SU-DHL-6 (cell line): Measurements from ENCODE around the gene TSC22D4.

Experiments
- H2AFZ ChIP-seq: fragments of 200-600 bp; sonication (generic); 2 replicates; pipeline ENCODE4 v1.6.1; 2014; ENCODE audit warnings: low read depth, mild to moderate bottlenecking, moderate library complexity, mixed read lengths, antibody characterized with exemption, low read length; ENCODE audit not compliant: severe bottlenecking
- H3F3A ChIP-seq: fragments of 200-600 bp; shearing (Covaris generic); 2 replicates; pipeline ENCODE4 v1.6.0; 2016; ENCODE audit warnings: antibody characterized with exemption, mild to moderate bottlenecking; ENCODE audit not compliant: insufficient read depth
- H3K27ac ChIP-seq: fragments of 200-600 bp; sonication (generic); 2 replicates; pipeline ENCODE4 v1.5.1; 2016; ENCODE audit warnings: low read depth, mild to moderate bottlenecking, low read length, moderate library complexity, mixed read lengths
- H3K27me3 ChIP-seq: fragments of 200-600 bp; sonication (generic), shearing (Covaris generic); 2 replicates; pipeline ENCODE4 v1.6.0; 2014; ENCODE audit warnings: mild to moderate bottlenecking, low read length
- H3K36me3 ChIP-seq: fragments of 200-600 bp; sonication (generic); 2 replicates; pipeline ENCODE4 v1.6.1; 2014; ENCODE audit warnings: mild to moderate bottlenecking, low read length, mixed read lengths
- H3K4me2 ChIP-seq: fragments of 300-600, 200-600 bp; shearing (Covaris generic), sonication (generic); 2 replicates; pipeline ENCODE4 v1.6.0; 2014; ENCODE audit warnings: low read length, low read depth, mild to moderate bottlenecking; ENCODE audit not compliant: poor library complexity, severe bottlenecking
- H3K4me3 ChIP-seq: fragments of 200-600 bp; sonication (generic); 2 replicates; pipeline ENCODE4 v1.5.1; 2014; ENCODE audit warnings: antibody characterized with exemption, low read length, mild to moderate bottlenecking, mixed read lengths; ENCODE audit not compliant: insufficient read depth, poor library complexity, severe bottlenecking
- H3K79me2 ChIP-seq: fragments of 200-600 bp; sonication (generic); 2 replicates; pipeline ENCODE4 v1.6.1; 2014; ENCODE audit warnings: mild to moderate bottlenecking, low read length, moderate library complexity; ENCODE audit not compliant: insufficient read depth
- H3K9ac ChIP-seq: fragments of 200-600 bp; sonication (generic); 2 replicates; pipeline ENCODE4 v1.7.0; 2014; ENCODE audit warnings: mild to moderate bottlenecking, low read length
- H3K9me2 ChIP-seq: fragments of 200-600 bp; sonication (generic); replicated peaks from 2 replicates; pipeline ENCODE4 v1.6.1; 2014; ENCODE audit warnings: low read length; ENCODE audit not compliant: insufficient read depth
- H3K9me3 ChIP-seq: fragments of 200-600 bp; sonication (generic); 2 replicates; pipeline ENCODE4 v1.6.1; 2014; ENCODE audit warnings: low read length, mixed read lengths; ENCODE audit not compliant: insufficient read depth
- H4K20me1 ChIP-seq: fragments of 200-600 bp; sonication (generic); 2 replicates; pipeline ENCODE4 v1.6.1; 2014; ENCODE audit warnings: low read depth, mild to moderate bottlenecking, antibody characterized with exemption, low read length, moderate library complexity, mixed read lengths
- EZH2phosphoT487 ChIP-seq: fragments of 200-600 bp; sonication (generic), shearing (Covaris generic); conservative IDR thresholded peaks from 2 replicates; pipeline ENCODE4 v1.6.1; 2018; ENCODE audit warnings: mild to moderate bottlenecking, antibody characterized with exemption, low read length, moderate library complexity, mixed read lengths
- TF ChIP-seq, protein P1 (sequence below): fragments of 200-600 bp; sonication (generic); IDR thresholded peaks from one replicate; pipeline ENCODE4 v1.5.1; 2017; ENCODE audit warnings: antibody characterized with exemption, mild to moderate bottlenecking, low read length, moderate library complexity; ENCODE audit not compliant: insufficient read depth, poor library complexity, severe bottlenecking

TSC22D4 gene

DNA sequence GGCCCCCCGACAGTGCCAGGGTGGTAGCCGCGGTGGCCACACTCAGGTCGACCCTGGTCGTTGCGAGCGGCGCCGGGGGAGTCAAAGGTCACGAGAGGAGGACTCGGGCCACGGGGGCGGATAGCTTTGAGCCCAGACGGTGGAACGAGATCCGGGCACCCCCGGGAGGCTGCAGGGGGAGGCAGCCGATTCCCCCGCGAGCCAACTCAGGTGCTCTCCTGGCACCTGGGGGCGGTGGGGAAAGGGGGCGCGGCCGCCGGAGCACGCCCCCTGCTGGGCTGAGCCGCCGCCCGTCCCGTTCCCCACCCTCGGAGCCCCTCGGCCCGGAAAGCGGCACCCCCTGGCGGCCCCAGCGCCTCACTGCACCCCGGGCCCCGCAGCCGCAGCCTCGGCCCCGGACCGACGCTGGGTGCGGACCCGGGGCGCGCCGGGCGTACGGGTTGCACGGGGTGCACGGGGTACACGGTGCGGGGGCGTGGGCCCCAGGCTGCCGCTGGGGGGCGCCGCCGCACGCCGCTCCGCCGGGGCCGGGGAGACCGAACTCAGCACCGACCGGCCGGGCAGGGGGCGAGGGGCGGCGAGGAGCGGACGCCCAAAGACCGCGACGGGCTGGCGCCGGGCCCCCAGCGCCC, 4.2 kb upstream of the TSC22D4 start:
- Histone ChIP-seq H3K4me3 (peak overlapping the region; percentile 57), H3K9ac (peak overlapping the region; percentile 50), H3K9me2 (no peaks in the 10 kb centered on the region), H3K36me3 (no peaks in the 10 kb centered on the region), H3K27ac (no peak overlapping the region), H3K9me3 (no peaks in the 10 kb centered on the region), H3K27me3 (no peaks in the 10 kb centered on the region), H2AFZ (peak overlapping the region; percentile 90), H4K20me1 (no peaks in the 10 kb centered on the region), H3K79me2 (0 out of 2 replicates have a peak, but pooled peaks cover 7% of the 10 kb centered on the region), H3F3A (peaks cover 9% of the 10 kb centered on the region; the same call in 1 of the 2 replicates), H3K4me2 (peak overlapping the region; percentile 67)
- no peak for TF ChIP-seq EZH2phosphoT487
- TF ChIP-seq, protein P1, sequence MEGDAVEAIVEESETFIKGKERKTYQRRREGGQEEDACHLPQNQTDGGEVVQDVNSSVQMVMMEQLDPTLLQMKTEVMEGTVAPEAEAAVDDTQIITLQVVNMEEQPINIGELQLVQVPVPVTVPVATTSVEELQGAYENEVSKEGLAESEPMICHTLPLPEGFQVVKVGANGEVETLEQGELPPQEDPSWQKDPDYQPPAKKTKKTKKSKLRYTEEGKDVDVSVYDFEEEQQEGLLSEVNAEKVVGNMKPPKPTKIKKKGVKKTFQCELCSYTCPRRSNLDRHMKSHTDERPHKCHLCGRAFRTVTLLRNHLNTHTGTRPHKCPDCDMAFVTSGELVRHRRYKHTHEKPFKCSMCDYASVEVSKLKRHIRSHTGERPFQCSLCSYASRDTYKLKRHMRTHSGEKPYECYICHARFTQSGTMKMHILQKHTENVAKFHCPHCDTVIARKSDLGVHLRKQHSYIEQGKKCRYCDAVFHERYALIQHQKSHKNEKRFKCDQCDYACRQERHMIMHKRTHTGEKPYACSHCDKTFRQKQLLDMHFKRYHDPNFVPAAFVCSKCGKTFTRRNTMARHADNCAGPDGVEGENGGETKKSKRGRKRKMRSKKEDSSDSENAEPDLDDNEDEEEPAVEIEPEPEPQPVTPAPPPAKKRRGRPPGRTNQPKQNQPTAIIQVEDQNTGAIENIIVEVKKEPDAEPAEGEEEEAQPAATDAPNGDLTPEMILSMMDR = peak; percentile 98

DNA sequence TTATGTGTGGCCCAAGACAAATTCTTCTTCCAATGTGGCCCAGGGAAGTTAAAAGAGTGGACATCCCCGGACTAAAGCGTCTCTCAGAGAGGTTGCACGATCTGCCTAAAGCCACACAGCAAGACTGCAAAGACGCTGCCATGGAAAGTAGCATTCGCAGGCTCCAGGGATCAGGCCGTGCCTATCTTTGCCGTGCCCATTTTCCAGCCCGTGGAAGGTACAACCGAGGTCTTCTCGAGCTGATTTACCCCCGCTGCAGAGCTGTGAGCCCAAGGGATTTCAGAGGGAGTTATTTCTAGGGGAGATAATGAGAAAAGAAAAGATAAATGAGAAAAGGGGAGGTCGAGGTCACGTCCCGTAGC, 3.7 kb upstream of the TSC22D4 start:
- no peaks in the 10 kb centered on the region for H3K9me2 ChIP-seq
- H3K4me2 ChIP-seq = peak overlapping the region; percentile 67
- H3K9me3 ChIP-seq = no peaks in the 10 kb centered on the region
- H4K20me1 ChIP-seq = no peaks in the 10 kb centered on the region
- H3K27ac ChIP-seq = no peak overlapping the region
- peaks cover 7% of the 10 kb centered on the region; the same call in 1 of the 2 replicates for H3K79me2 ChIP-seq
- no peaks in the 10 kb centered on the region for H3K36me3 ChIP-seq
- no peaks in the 10 kb centered on the region for H3K27me3 ChIP-seq
- peak overlapping the region; percentile 50 for H3K9ac ChIP-seq
- peak overlapping the region; percentile 90 for H2AFZ ChIP-seq
- TF ChIP-seq, protein P1 = no peak
- no peak for TF ChIP-seq EZH2phosphoT487
- H3F3A ChIP-seq = peaks cover 9% of the 10 kb centered on the region; the same call in 1 of the 2 replicates
- H3K4me3 ChIP-seq = peak overlapping the region; percentile 57

DNA sequence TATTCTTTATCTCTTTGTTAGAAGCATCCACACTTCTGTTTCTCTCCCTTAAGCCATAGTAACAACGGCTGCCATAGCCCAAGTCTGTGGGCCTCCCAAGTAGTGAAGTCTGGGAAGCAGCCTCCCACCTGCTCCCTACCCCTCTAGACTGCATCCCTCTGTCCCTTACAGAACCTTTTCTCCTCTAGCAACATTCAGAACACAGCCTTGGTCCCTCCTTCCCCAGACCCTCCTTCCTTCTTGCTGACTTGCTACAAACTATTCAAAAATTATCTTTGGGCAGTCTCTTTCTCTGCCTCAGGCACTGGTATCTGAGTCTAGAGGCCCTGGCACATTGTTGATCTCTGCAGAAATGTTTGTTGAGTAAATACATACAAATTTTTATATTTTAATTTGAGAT, 2.5 kb upstream of the TSC22D4 start:
- Histone ChIP-seq H3K36me3 (no peaks in the 10 kb centered on the region), H4K20me1 (no peaks in the 10 kb centered on the region), H3K79me2 (peaks cover 18% of the 10 kb centered on the region; the same call in 1 of the 2 replicates), H3K4me3 (no peak overlapping the region), H3K9me3 (no peaks in the 10 kb centered on the region), H3K27ac (no peak overlapping the region), H3K9ac (no peak overlapping the region), H3K27me3 (no peaks in the 10 kb centered on the region), H3K4me2 (no peak overlapping the region), H2AFZ (no peak overlapping the region), H3F3A (peaks cover 9% of the 10 kb centered on the region; the same call in 1 of the 2 replicates), H3K9me2 (no peaks in the 10 kb centered on the region)
- TF ChIP-seq, protein P1 = no peak
- TF ChIP-seq EZH2phosphoT487 = no peak
